ENCODE measurements around the gene MPP3. TPM values are rescaled to one million over a fixed set of nuclear protein-coding genes. Genes with fewer than 3 reads are reported as not detected.
A peak's percentile ranks its signal among the peaks of the same experiment; 100 is the strongest.

The MPP3 gene
- total and polyA plus RNA-seq, 10 of the 15 experiments (the other 5 are each of a cell fraction or from before 2014, with no cell fraction given): not detected

GRCh38 chr17:43753493-43754129 is 79.3 kb downstream of the MPP3 start (continued):
- TF ChIP-seq IKZF2 (IDR thresholded peaks at IDR 0.05) (peak; percentile 50 to 56; a peak in 2 of 4 replicates), MLLT1 (IDR thresholded peaks at IDR 0.05) (0 out of 2 replicates have a peak, but pooled peaks have one; percentile 32), BCL11A (IDR thresholded peaks at IDR 0.05; ENCODE audit: low read depth, low read length) (0 out of 2 replicates have a peak, but pooled peaks have one; percentile 24), ATF7 (IDR thresholded peaks at IDR 0.05; ENCODE audit: low read depth) (peak; percentile 100)

Other genes starting within 250 kb of the MPP3 start
Only the 7 nearest of the 12 such genes appear.
- not detected in 2 replicates for gene SOST, start 74.4 kb downstream of the MPP3 start, total RNA-seq (2014; rRNA removed)
- not detected in 2 replicates for gene SOST, start 74.4 kb downstream of the MPP3 start, total RNA-seq (2014; rRNA removed; fragmentation: Illumina TruSeq; extraction: Trizol)
- not detected in 2 replicates for gene SOST, start 74.4 kb downstream of the MPP3 start, total RNA-seq (2021)
- gene SOST, start 74.4 kb downstream of the MPP3 start, polyA plus RNA-seq (2011; rRNA removed): not detected in 2 replicates
- not detected in 2 replicates for gene SOST, start 74.4 kb downstream of the MPP3 start, polyA plus RNA-seq (2014; fragmentation: Illumina TruSeq; extraction: Trizol)
- not detected for gene SOST, start 74.4 kb downstream of the MPP3 start, polyA plus RNA-seq (2014; fragmentation: Nextera tagmentation; extraction: Ambion mirVana)
- gene SOST, start 74.4 kb downstream of the MPP3 start, polyA plus RNA-seq (2014; rRNA removed): not detected in 2 replicates
- gene SOST, start 74.4 kb downstream of the MPP3 start, polyA plus RNA-seq (2016; fragmentation: Nextera tagmentation; extraction: Ambion mirVana): not detected
- 4.1 and 4.8 TPM in 2 replicates for gene DUSP3, start 54.2 kb downstream of the MPP3 start, total RNA-seq (2014; rRNA removed)
- 4.0 and 4.1 TPM in 2 replicates for gene DUSP3, start 54.2 kb downstream of the MPP3 start, total RNA-seq (2014; rRNA removed; fragmentation: Illumina TruSeq; extraction: Trizol)
- 4.6 and 5.3 TPM in 2 replicates for gene DUSP3, start 54.2 kb downstream of the MPP3 start, total RNA-seq (2021)
- 12.1 and 14.7 TPM in 2 replicates for gene DUSP3, start 54.2 kb downstream of the MPP3 start, polyA plus RNA-seq (2011; rRNA removed)
- gene DUSP3, start 54.2 kb downstream of the MPP3 start, polyA plus RNA-seq (2014; fragmentation: Illumina TruSeq; extraction: Trizol): 3.7 and 4.6 TPM in 2 replicates
- 1 to 10 TPM; 1.5 to 2.1 TPM for gene DUSP3, start 54.2 kb downstream of the MPP3 start, polyA plus RNA-seq (2014; fragmentation: Nextera tagmentation; extraction: Ambion mirVana)
- 3.5 and 4.2 TPM in 2 replicates for gene DUSP3, start 54.2 kb downstream of the MPP3 start, polyA plus RNA-seq (2014; rRNA removed)
- 1 to 10 TPM; 3.0 TPM for gene DUSP3, start 54.2 kb downstream of the MPP3 start, polyA plus RNA-seq (2016; fragmentation: Nextera tagmentation; extraction: Ambion mirVana)
- not detected in 2 replicates for gene CFAP97D1, start 52.7 kb downstream of the MPP3 start, total RNA-seq (2014; rRNA removed)
- 0.05 TPM in 1 of 2 replicates, not detected in the other for gene CFAP97D1, start 52.7 kb downstream of the MPP3 start, total RNA-seq (2014; rRNA removed; fragmentation: Illumina TruSeq; extraction: Trizol)
- not detected in 2 replicates for gene CFAP97D1, start 52.7 kb downstream of the MPP3 start, total RNA-seq (2021)
- 0.03 TPM in 1 of 2 replicates, not detected in the other for gene CFAP97D1, start 52.7 kb downstream of the MPP3 start, polyA plus RNA-seq (2011; rRNA removed)
- 0.13 TPM in 1 of 2 replicates, not detected in the other for gene CFAP97D1, start 52.7 kb downstream of the MPP3 start, polyA plus RNA-seq (2014; fragmentation: Illumina TruSeq; extraction: Trizol)
- not detected for gene CFAP97D1, start 52.7 kb downstream of the MPP3 start, polyA plus RNA-seq (2014; fragmentation: Nextera tagmentation; extraction: Ambion mirVana)
- gene CFAP97D1, start 52.7 kb downstream of the MPP3 start, polyA plus RNA-seq (2014; rRNA removed): not detected in 2 replicates
- gene CFAP97D1, start 52.7 kb downstream of the MPP3 start, polyA plus RNA-seq (2016; fragmentation: Nextera tagmentation; extraction: Ambion mirVana): not detected
- gene CD300LG, start 14.0 kb upstream of the MPP3 start, total RNA-seq (2014; rRNA removed): not detected in 2 replicates
- not detected in 2 replicates for gene CD300LG, start 14.0 kb upstream of the MPP3 start, total RNA-seq (2014; rRNA removed; fragmentation: Illumina TruSeq; extraction: Trizol)
- gene CD300LG, start 14.0 kb upstream of the MPP3 start, total RNA-seq (2021): not detected in 2 replicates
- not detected in 2 replicates for gene CD300LG, start 14.0 kb upstream of the MPP3 start, polyA plus RNA-seq (2011; rRNA removed)
- not detected in 2 replicates for gene CD300LG, start 14.0 kb upstream of the MPP3 start, polyA plus RNA-seq (2014; fragmentation: Illumina TruSeq; extraction: Trizol)
- not detected for gene CD300LG, start 14.0 kb upstream of the MPP3 start, polyA plus RNA-seq (2014; fragmentation: Nextera tagmentation; extraction: Ambion mirVana)
- not detected in 2 replicates for gene CD300LG, start 14.0 kb upstream of the MPP3 start, polyA plus RNA-seq (2014; rRNA removed)
- gene CD300LG, start 14.0 kb upstream of the MPP3 start, polyA plus RNA-seq (2016; fragmentation: Nextera tagmentation; extraction: Ambion mirVana): not detected
- 0.11 and 0.16 TPM in 2 replicates for gene MPP2, start 74.4 kb upstream of the MPP3 start, total RNA-seq (2014; rRNA removed)
- 0.14 and 0.18 TPM in 2 replicates for gene MPP2, start 74.4 kb upstream of the MPP3 start, total RNA-seq (2014; rRNA removed; fragmentation: Illumina TruSeq; extraction: Trizol)
- 0.21 and 0.56 TPM in 2 replicates for gene MPP2, start 74.4 kb upstream of the MPP3 start, total RNA-seq (2021)
- gene MPP2, start 74.4 kb upstream of the MPP3 start, polyA plus RNA-seq (2011; rRNA removed): 0.07 and 0.23 TPM in 2 replicates
- gene MPP2, start 74.4 kb upstream of the MPP3 start, polyA plus RNA-seq (2014; fragmentation: Illumina TruSeq; extraction: Trizol): 0.22 TPM in 1 of 2 replicates, not detected in the other
- gene MPP2, start 74.4 kb upstream of the MPP3 start, polyA plus RNA-seq (2014; fragmentation: Nextera tagmentation; extraction: Ambion mirVana): under 1 TPM in 1 of 2 experiments, not detected in 1; 0.02 TPM
- 0.12 and 0.13 TPM in 2 replicates for gene MPP2, start 74.4 kb upstream of the MPP3 start, polyA plus RNA-seq (2014; rRNA removed)
- under 1 TPM in 1 of 2 experiments, not detected in 1; 0.11 TPM for gene MPP2, start 74.4 kb upstream of the MPP3 start, polyA plus RNA-seq (2016; fragmentation: Nextera tagmentation; extraction: Ambion mirVana)
- gene PPY, start 109.3 kb upstream of the MPP3 start, total RNA-seq (2014; rRNA removed): not detected in 2 replicates
- gene PPY, start 109.3 kb upstream of the MPP3 start, total RNA-seq (2014; rRNA removed; fragmentation: Illumina TruSeq; extraction: Trizol): not detected in 2 replicates
- not detected in 2 replicates for gene PPY, start 109.3 kb upstream of the MPP3 start, total RNA-seq (2021)
- gene PPY, start 109.3 kb upstream of the MPP3 start, polyA plus RNA-seq (2011; rRNA removed): not detected in 2 replicates
- gene PPY, start 109.3 kb upstream of the MPP3 start, polyA plus RNA-seq (2014; fragmentation: Illumina TruSeq; extraction: Trizol): not detected in 2 replicates
- gene PPY, start 109.3 kb upstream of the MPP3 start, polyA plus RNA-seq (2014; fragmentation: Nextera tagmentation; extraction: Ambion mirVana): not detected
- not detected in 2 replicates for gene PPY, start 109.3 kb upstream of the MPP3 start, polyA plus RNA-seq (2014; rRNA removed)
- under 1 TPM in 1 of 2 experiments, not detected in 1; 0.91 TPM for gene PPY, start 109.3 kb upstream of the MPP3 start, polyA plus RNA-seq (2016; fragmentation: Nextera tagmentation; extraction: Ambion mirVana)
- not detected in 2 replicates for gene PYY, start 120.8 kb upstream of the MPP3 start, total RNA-seq (2014; rRNA removed)
- gene PYY, start 120.8 kb upstream of the MPP3 start, total RNA-seq (2014; rRNA removed; fragmentation: Illumina TruSeq; extraction: Trizol): not detected in 2 replicates
- gene PYY, start 120.8 kb upstream of the MPP3 start, total RNA-seq (2021): not detected in 2 replicates
- gene PYY, start 120.8 kb upstream of the MPP3 start, polyA plus RNA-seq (2011; rRNA removed): 0.07 TPM in 1 of 2 replicates, not detected in the other
- not detected in 2 replicates for gene PYY, start 120.8 kb upstream of the MPP3 start, polyA plus RNA-seq (2014; fragmentation: Illumina TruSeq; extraction: Trizol)
- gene PYY, start 120.8 kb upstream of the MPP3 start, polyA plus RNA-seq (2014; fragmentation: Nextera tagmentation; extraction: Ambion mirVana): not detected
- 0.18 TPM in 1 of 2 replicates, not detected in the other for gene PYY, start 120.8 kb upstream of the MPP3 start, polyA plus RNA-seq (2014; rRNA removed)
- gene PYY, start 120.8 kb upstream of the MPP3 start, polyA plus RNA-seq (2016; fragmentation: Nextera tagmentation; extraction: Ambion mirVana): not detected

Measured in GM12878 (cell line).